PC-9 (cell line): Measurements from ENCODE around the gene RIPK4. TPM values are rescaled to one million over a fixed set of nuclear protein-coding genes. Genes with fewer than 3 reads are reported as not detected.
A peak's percentile ranks its signal among the peaks of the same experiment; 100 is the strongest.

ENCODE experiments used
- BruUV-seq: library from RNA; stranded (reverse); fragments of 400-500 nt; replicated peaks from 2 replicates; lab custom pipeline; 2021; lab: Mats Ljungman, UMichigan
- CTCF ChIA-PET: fragments of 300-600 bp; sonication (Branson Sonifier 250); formaldehyde crosslinking; loops from one replicate; lab custom pipeline; 2022; ENCODE audit warnings: antibody characterized with exemption; lab: Charles Lee
- POLR2A ChIA-PET: fragments of 300-600 bp; sonication (Branson Sonifier 250); formaldehyde crosslinking; loops from one replicate; lab custom pipeline; 2022; ENCODE audit warnings: antibody characterized with exemption; ENCODE audit not compliant: unreplicated experiment; lab: Charles Lee
- DNase-seq, 2 experiments: peaks; one replicate each; pipeline versions ENCODE4 v3.0.0 to v3.0.0-alpha.2; 2015 to 2022; ENCODE audit warnings: mixed read lengths in 1 of 2
- H2AFZ ChIP-seq: fragments of 200-600 bp; sonication (generic); 2 replicates; pipeline ENCODE4 v1.8.1; 2017; ENCODE audit warnings: antibody characterized with exemption
- H3F3A ChIP-seq: fragments of 200-600 bp; sonication (generic); 2 replicates; pipeline ENCODE4 v1.8.1; 2017; ENCODE audit warnings: antibody characterized with exemption, mild to moderate bottlenecking, low read depth; ENCODE audit not compliant: insufficient read depth
- H3K27ac ChIP-seq: fragments of 200-600 bp; sonication (generic); 2 replicates; pipeline ENCODE4 v1.6.1; 2016; ENCODE audit warnings: mixed run types
- H3K27me3 ChIP-seq: fragments of 200-600 bp; sonication (generic); 2 replicates; pipeline ENCODE4 v1.6.1; 2016; ENCODE audit warnings: low read depth, mixed run types; ENCODE audit not compliant: insufficient read depth
- H3K36me3 ChIP-seq: fragments of 200-600 bp; sonication (generic); 2 replicates; pipeline ENCODE4 v1.6.1; 2016; ENCODE audit warnings: low read depth, mixed run types
- H3K4me1 ChIP-seq: fragments of 200-600 bp; sonication (generic); replicated peaks from 2 replicates; pipeline ENCODE4 v1.6.1; 2016; ENCODE audit warnings: mixed run types; ENCODE audit not compliant: insufficient read depth
- H3K4me2 ChIP-seq: fragments of 200-600 bp; sonication (generic); 2 replicates; pipeline ENCODE4 v1.6.1; 2017; ENCODE audit warnings: mixed run types
- H3K4me3 ChIP-seq: fragments of 200-600 bp; sonication (generic); 2 replicates; pipeline ENCODE4 v1.6.1; 2016; ENCODE audit warnings: mixed run types
- H3K79me2 ChIP-seq: fragments of 200-600 bp; sonication (generic); 2 replicates; pipeline ENCODE4 v1.6.1; 2017; ENCODE audit warnings: low read depth, mixed run types
- H3K9me2 ChIP-seq: fragments of 200-600 bp; sonication (generic); 2 replicates; pipeline ENCODE4 v1.8.1; 2017; ENCODE audit warnings: mild to moderate bottlenecking; ENCODE audit not compliant: insufficient read depth
- H3K9me3 ChIP-seq: fragments of 200-600 bp; sonication (generic); 2 replicates; pipeline ENCODE4 v1.8.1; 2016; ENCODE audit warnings: low read depth; ENCODE audit not compliant: insufficient read depth
- H4K20me1 ChIP-seq: fragments of 200-600 bp; sonication (generic); 2 replicates; pipeline ENCODE4 v1.8.1; 2017; ENCODE audit not compliant: insufficient read depth
- CTCF ChIP-seq: fragments of 200-600 bp; sonication (generic); conservative IDR thresholded peaks from 2 replicates; pipeline ENCODE4 v1.6.1; 2017; ENCODE audit warnings: mixed run types, antibody characterized with exemption, mild to moderate bottlenecking, moderate library complexity
- EZH2 ChIP-seq: fragments of 200-600 bp; sonication (generic); IDR thresholded peaks from 2 replicates; pipeline ENCODE4 v1.8.0; 2017; ENCODE audit warnings: antibody characterized with exemption, low read depth
- intact Hi-C: fragments of 100-400 bp; cut with micrococcal nuclease; formaldehyde crosslinking; loops from one replicate; pipeline ENCODE4 v1.10.0; 2022; ENCODE audit not compliant: unreplicated experiment
- total RNA-seq: library from RNA; stranded (reverse); gene quantifications from 2 replicates; pipeline ENCODE4 v1.2.3, GENCODE V29; 2021

The RIPK4 gene
- total RNA-seq, 1 experiment from 2014 or later = 30.1 TPM

- POLR2A ChIA-PET = interaction anchor here (0.6 to 1.2 kb wide), 5 partner anchors 46 to 165 kb away, joined by 3 to 12 read pairs (median 5); no protein-coding TSS in a partner anchor
- CTCF ChIA-PET = interaction anchor here (0.6 kb wide), 1 partner anchor 150 kb away, joined by 4 read pairs; no protein-coding TSS in a partner anchor
- intact Hi-C loops = loop anchor here (1.0 to 2.0 kb wide), 3 partner anchors 47 to 132 kb away; no protein-coding TSS in a partner anchor
- H2AFZ ChIP-seq = no peak overlapping the region
- peaks cover 55% of the 10 kb centered on the region for H3K36me3 ChIP-seq
- peak overlapping the region; percentile 100 for H3K4me3 ChIP-seq
- H3K27ac ChIP-seq = peak overlapping the region; percentile 99
- peaks cover 80% of the 10 kb centered on the region for H4K20me1 ChIP-seq
- no peak for TF ChIP-seq EZH2
- peak overlapping the region; percentile 96 for H3K4me2 ChIP-seq
- peaks cover 97% of the 10 kb centered on the region for H3K79me2 ChIP-seq
- no peaks in the 10 kb centered on the region for H3K9me2 ChIP-seq
- peak in 1 of 2 experiments; percentile 40 for DNase-seq
- BruUV-seq = no TSS peak
- H3F3A ChIP-seq = peaks cover 77% of the 10 kb centered on the region
- H3K27me3 ChIP-seq = no peaks in the 10 kb centered on the region
- H3K4me1 ChIP-seq = peaks cover 38% of the 10 kb centered on the region
- no peaks in the 10 kb centered on the region for H3K9me3 ChIP-seq
These were observed 4.8 kb downstream of the RIPK4 start for GRCh38 chr21:41761934-41762635.

- ChIA-PET CTCF (interaction anchor here (0.5 to 1.0 kb wide), 3 partner anchors 16 to 149 kb away, joined by 3 to 7 read pairs (median 4); no protein-coding TSS in a partner anchor), POLR2A (interaction anchor here (0.5 to 1.2 kb wide), 9 partner anchors 10 to 265 kb away, joined by 3 to 12 read pairs (median 4); no protein-coding TSS in a partner anchor)
- BruUV-seq = no TSS peak
- Histone ChIP-seq H3K36me3 (peaks cover 55% of the 10 kb centered on the region), H3K27me3 (no peaks in the 10 kb centered on the region), H3K4me3 (peak overlapping the region; percentile 100), H4K20me1 (peaks cover 82% of the 10 kb centered on the region), H3K9me3 (no peaks in the 10 kb centered on the region), H3K4me1 (peaks cover 45% of the 10 kb centered on the region), H3K4me2 (peak overlapping the region; percentile 96), H3K79me2 (peaks cover 99% of the 10 kb centered on the region), H3F3A (peaks cover 83% of the 10 kb centered on the region), H3K9me2 (no peaks in the 10 kb centered on the region), H3K27ac (peak overlapping the region; percentile 99), H2AFZ (no peak overlapping the region)
- DNase-seq = peak; percentile 87 to 91
- TF ChIP-seq CTCF = no peak
- no peak for TF ChIP-seq EZH2
- intact Hi-C loops = loop anchor here (1.0 to 2.0 kb wide), 3 partner anchors 47 to 131 kb away; no protein-coding TSS in a partner anchor
These were observed 5.5 kb downstream of the RIPK4 start for GRCh38 chr21:41761211-41761933.

GRCh38 chr21:41760411-41760810 is 6.4 kb downstream of the RIPK4 start:
- Histone ChIP-seq H3K4me2 (peak overlapping the region; percentile 96), H3K27ac (peak overlapping the region; percentile 99), H3K27me3 (no peaks in the 10 kb centered on the region), H3K4me1 (peaks cover 55% of the 10 kb centered on the region), H2AFZ (no peak overlapping the region), H3F3A (peaks cover 93% of the 10 kb centered on the region), H3K4me3 (peak overlapping the region; percentile 100), H3K9me3 (no peaks in the 10 kb centered on the region), H4K20me1 (peaks cover 82% of the 10 kb centered on the region), H3K9me2 (no peaks in the 10 kb centered on the region), H3K36me3 (peaks cover 52% of the 10 kb centered on the region), H3K79me2 (peaks cover 99% of the 10 kb centered on the region)
- POLR2A ChIA-PET = no interaction called here
- CTCF ChIA-PET = interaction anchor here (1.0 kb wide), 1 partner anchor 17 kb away, joined by 3 read pairs; no protein-coding TSS in a partner anchor
- intact Hi-C loops = loop anchor here (2.0 kb wide), 1 partner anchor 46 kb away; no protein-coding TSS in a partner anchor
- TF ChIP-seq CTCF = no peak
- no peak for TF ChIP-seq EZH2
- no TSS peak for BruUV-seq
- DNase-seq = no peak
